PC-3 (cell line): Measurements from ENCODE around the gene HMGB4.

Source experiments
- CTCF ChIP-seq: fragments of 300-600 bp; sonication (generic); conservative IDR thresholded peaks from 2 replicates; pipeline ENCODE4 v1.5.1; 2017; ENCODE audit warnings: antibody characterized with exemption, low read depth, mild to moderate bottlenecking, low read length
- EZH2phosphoT487 ChIP-seq: fragments of 300-600 bp; sonication (generic); IDR thresholded peaks from 2 replicates; pipeline ENCODE4 v1.6.1; 2018; ENCODE audit warnings: mild to moderate bottlenecking, antibody characterized with exemption, low read length, borderline replicate concordance

GRCh38 chr1:33864460-33865389, 846 bp downstream of the HMGB4 start:
- TF ChIP-seq EZH2phosphoT487: no peak
- no peak for TF ChIP-seq CTCF
